Gastroesophageal sphincter (tissue), 3 donors: ENCODE data around the gene CLEC18C.
"Not testable (repeated sequence)": the region's sequence is repeated elsewhere in the genome, so short reads cannot be mapped to it uniquely, and the experiment has no call there.

Experiments used
- CTCF ChIP-seq, 4 experiments: fragments of 200-600 bp in 2 of 4; fragments of 450-650 bp in 2 of 4; sonication (generic) in 1 of 4; IDR thresholded peaks; one replicate each; pipeline ENCODE4 v1.5.1; 2017 to 2019; ENCODE audit warnings: antibody characterized with exemption in 4 of 4, mild to moderate bottlenecking in 2 of 4, moderate library complexity in 2 of 4
- EP300 ChIP-seq: sonication (generic); formaldehyde crosslinking; IDR thresholded peaks from one replicate; pipeline ENCODE4 v1.6.1; 2017; ENCODE audit warnings: antibody characterized with exemption, mild to moderate bottlenecking
- POLR2A ChIP-seq, 2 donors: fragments of 450-650 bp; IDR thresholded peaks; one replicate each; pipeline ENCODE4 v1.6.1; 2017; ENCODE audit warnings: antibody characterized with exemption in 2 of 2, mild to moderate bottlenecking in 2 of 2, moderate library complexity in 1 of 2
- POLR2AphosphoS5 ChIP-seq: sonication (generic); formaldehyde crosslinking; IDR thresholded peaks from one replicate; pipeline ENCODE4 v1.6.1; 2017; ENCODE audit warnings: antibody characterized with exemption

- not testable (repeated sequence) for TF ChIP-seq CTCF (IDR thresholded peaks at IDR 0.05); POLR2A (IDR thresholded peaks at IDR 0.05); POLR2AphosphoS5; EP300
Observed at GRCh38 chr16:70203508-70203907, 29.9 kb downstream of the CLEC18C start.
